Measurements from ENCODE around the gene LSM4. TPM values are rescaled to one million over a fixed set of nuclear protein-coding genes. Genes with fewer than 3 reads are reported as not detected.
A peak's percentile ranks its signal among the peaks of the same experiment; 100 is the strongest.
"Not testable (repeated sequence)": the region's sequence is repeated elsewhere in the genome, so short reads cannot be mapped to it uniquely, and the experiment has no call there.

The LSM4 gene
- total RNA-seq = 59.2 and 70.3 TPM in 2 replicates

- Mint-ChIP-seq H3K27ac (peak within 1 kb of the TSS; percentile 91), H3K9me3 (no peaks in the 10 kb centered on the region), H3K36me3 (ENCODE audit: low read depth) (no peaks in the 10 kb centered on the region), H3K4me1 (peaks cover 46% of the 10 kb centered on the region), H3K4me3 (peak within 1 kb of the TSS; percentile 85), H3K27me3 (no peaks in the 10 kb centered on the region)
- no peak for TF ChIP-seq CTCF (IDR thresholded peaks at IDR 0.05)
- DNase-seq (peak; percentile 98), ATAC-seq (ENCODE audit: low read depth) (peak; percentile 94)
- intact Hi-C loops (cut with micrococcal nuclease) = loop anchor here (1.0 to 2.0 kb wide), 6 partner anchors 18 to 131 kb away; partner anchors contain the start of gene RAB3A
- ChIA-PET POLR2A (interaction anchor here (0.6 to 21.9 kb wide), 21 partner anchors 10 to 648 kb away, joined by 3 to 857 read pairs (median 5); partner anchors contain the start of genes ELL, IQCN, JUND and MPV17L2), CTCF (interaction anchor here (0.6 to 8.4 kb wide), 11 partner anchors 16 to 131 kb away, joined by 3 to 232 read pairs (median 3); partner anchors contain the start of gene JUND)
Measured at GRCh38 chr19:18322759-18323460, at the start of gene LSM4. Gene LSM4 (minus strand): TSS chr19:18323076. CDS start chr19:18323020, 56 bp downstream.

- POLR2A ChIA-PET = interaction anchor here (0.6 kb wide), 2 partner anchors 56 to 186 kb away, joined by 4 to 6 read pairs; no protein-coding TSS in a partner anchor
- CTCF ChIA-PET = no interaction called here
- ATAC-seq (ENCODE audit: low read depth) = no peak
- Mint-ChIP-seq H3K4me1 (peaks cover 12% of the 10 kb centered on the region), H3K36me3 (ENCODE audit: low read depth) (peaks cover 8% of the 10 kb centered on the region), H3K27me3 (no peaks in the 10 kb centered on the region), H3K27ac (no peak overlapping the region), H3K4me3 (no peak overlapping the region), H3K9me3 (no peaks in the 10 kb centered on the region)
- TF ChIP-seq CTCF (IDR thresholded peaks at IDR 0.05) = no peak
- no peak for DNase-seq
- intact Hi-C loops (cut with micrococcal nuclease) = no loop called here
Measured at GRCh38 chr19:18368504-18369222, 45.8 kb upstream of the LSM4 start.

- Mint-ChIP-seq H3K27me3 (no peaks in the 10 kb centered on the region), H3K9me3 (no peaks in the 10 kb centered on the region), H3K4me1 (peaks cover 9% of the 10 kb centered on the region), H3K4me3 (no peak overlapping the region), H3K27ac (no peak overlapping the region), H3K36me3 (ENCODE audit: low read depth) (peaks cover 20% of the 10 kb centered on the region)
- ATAC-seq (ENCODE audit: low read depth) (no peak), DNase-seq (no peak)
- POLR2A ChIA-PET = no interaction called here
- intact Hi-C loops (cut with micrococcal nuclease) = no loop called here
- no peak for TF ChIP-seq CTCF (IDR thresholded peaks at IDR 0.05)
- CTCF ChIA-PET = no interaction called here
Measured at GRCh38 chr19:18366021-18366435, 43.2 kb upstream of the LSM4 start.

GRCh38 chr19:18364826-18365528, 42.1 kb upstream of the LSM4 start:
- Mint-ChIP-seq H3K27me3 (no peaks in the 10 kb centered on the region), H3K27ac (no peak overlapping the region), H3K36me3 (ENCODE audit: low read depth) (peaks cover 21% of the 10 kb centered on the region), H3K4me3 (no peak overlapping the region), H3K9me3 (no peaks in the 10 kb centered on the region), H3K4me1 (peaks cover 9% of the 10 kb centered on the region)
- POLR2A ChIA-PET = interaction anchor here (0.8 kb wide), 1 partner anchor 1737 kb away, joined by 4 read pairs; no protein-coding TSS in a partner anchor
- TF ChIP-seq CTCF (IDR thresholded peaks at IDR 0.05) = no peak
- CTCF ChIA-PET = no interaction called here
- intact Hi-C loops (cut with micrococcal nuclease) = no loop called here
- no peak for DNase-seq
- ATAC-seq (ENCODE audit: low read depth) = no peak

GRCh38 chr19:18364277-18364825, 41.5 kb upstream of the LSM4 start:
- H3K9me3 Mint-ChIP-seq; H3K4me3 Mint-ChIP-seq; H3K4me1 Mint-ChIP-seq; H3K27ac Mint-ChIP-seq; H3K27me3 Mint-ChIP-seq; intact Hi-C loops (cut with micrococcal nuclease); CTCF ChIA-PET; DNase-seq: not testable (repeated sequence)
- peak; percentile 5 for ATAC-seq (ENCODE audit: low read depth)
- POLR2A ChIA-PET = interaction anchor here (0.8 kb wide), 1 partner anchor 1737 kb away, joined by 4 read pairs; no protein-coding TSS in a partner anchor
- peaks cover 28% of the 10 kb centered on the region for H3K36me3 Mint-ChIP-seq (ENCODE audit: low read depth)

Measured in activated B cell treated with CpG ODN at 0.5 μM for 24 hours (primary cell).